ENCODE results near the gene AMH.

Gene AMH

DNA sequence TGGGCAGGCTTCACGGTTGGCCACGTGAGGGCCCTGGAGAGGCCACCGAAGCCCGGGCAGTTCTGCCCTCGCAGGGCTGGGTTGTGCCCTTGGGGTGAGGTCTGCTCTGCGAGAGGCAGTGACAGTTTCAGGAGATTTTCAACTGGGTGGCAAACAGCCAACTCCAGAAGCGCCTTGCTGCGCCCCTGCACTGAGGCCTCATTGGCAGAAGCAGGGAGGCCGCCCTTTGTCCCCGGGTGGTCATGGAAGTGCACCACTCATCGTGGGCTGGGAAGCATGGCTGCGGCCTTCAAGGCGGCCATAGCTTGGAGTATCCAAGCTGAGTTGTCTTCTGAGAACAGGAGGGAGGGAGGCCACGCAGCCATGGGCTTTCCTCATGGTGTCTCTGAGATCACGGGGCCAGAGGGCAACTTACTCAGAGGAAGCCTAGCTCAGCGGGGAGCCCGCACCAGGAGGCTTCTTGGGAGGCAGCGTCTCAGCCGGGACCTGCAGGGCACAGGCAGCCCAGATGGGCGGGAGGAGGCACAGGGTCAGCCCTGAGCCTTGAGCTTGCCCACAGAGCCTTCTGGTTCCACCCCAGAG, 27.8 kb upstream of the AMH start:
- DNase-seq (ENCODE audit: low read depth in 2 of 2): no peak

DNA sequence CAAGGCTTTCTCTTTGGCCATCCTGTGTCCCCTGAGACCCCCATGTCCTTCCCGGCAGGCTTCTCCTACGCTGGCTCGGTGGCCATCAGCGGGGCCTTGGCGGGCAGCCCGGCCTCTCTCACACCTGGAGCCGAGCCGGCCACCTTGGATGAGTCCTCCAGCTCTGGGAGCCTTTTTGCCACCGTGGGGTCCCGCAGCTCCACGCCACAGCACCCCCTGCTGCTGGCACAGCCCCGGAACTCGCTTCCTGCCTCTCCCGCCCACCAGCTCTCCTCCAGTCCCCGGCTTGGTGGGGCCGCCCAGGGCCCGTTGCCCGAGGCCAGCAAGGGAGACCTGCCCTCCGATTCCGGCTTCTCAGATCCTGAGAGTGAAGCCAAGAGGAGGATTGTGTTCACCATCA, 27.2 kb upstream of the AMH start:
- DNase-seq (ENCODE audit: low read depth in 2 of 2): no peak

DNA sequence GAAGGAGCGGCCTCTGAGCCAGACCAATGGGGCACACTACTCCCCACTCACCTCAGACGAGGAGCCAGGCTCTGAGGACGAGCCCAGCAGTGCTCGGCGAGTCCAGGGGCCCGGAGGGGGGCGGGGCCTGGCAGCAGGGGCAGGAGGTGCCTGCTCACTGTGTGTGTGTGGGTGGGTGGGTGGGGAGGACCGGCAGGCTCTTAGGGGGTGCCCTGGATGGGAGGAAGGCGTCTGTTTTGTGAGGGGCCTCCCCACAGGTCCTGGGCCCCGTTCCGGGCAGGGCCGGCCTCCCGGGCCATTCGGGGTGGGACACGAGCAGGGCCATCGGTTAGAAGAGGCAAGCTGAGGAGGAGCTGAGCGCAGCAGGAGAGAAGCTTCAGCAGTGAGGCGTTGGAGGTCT, 25.7 kb upstream of the AMH start:
- no peak for DNase-seq (ENCODE audit: low read depth in 2 of 2)

DNA sequence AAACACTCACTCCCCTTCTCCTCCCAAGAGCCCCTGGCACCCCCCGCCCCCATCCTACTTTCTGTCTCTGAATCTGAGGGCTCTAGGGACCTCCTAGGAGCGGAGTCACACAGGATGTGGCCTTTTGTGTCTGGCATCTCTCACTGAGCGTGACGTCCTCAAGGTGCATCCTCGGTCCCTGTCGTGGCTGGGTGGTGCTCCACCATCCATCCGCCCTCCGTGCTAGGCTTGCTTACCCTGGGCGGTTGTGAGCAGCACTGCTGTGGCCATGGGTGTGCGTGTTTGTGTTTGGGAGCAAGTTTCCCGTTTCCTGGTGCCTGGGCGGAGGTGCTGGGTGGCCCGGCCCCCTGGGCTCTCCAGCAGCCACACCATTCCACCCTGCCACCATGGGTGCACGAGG, 25.2 kb upstream of the AMH start:
- no peak for DNase-seq (ENCODE audit: low read depth in 2 of 2)

DNA sequence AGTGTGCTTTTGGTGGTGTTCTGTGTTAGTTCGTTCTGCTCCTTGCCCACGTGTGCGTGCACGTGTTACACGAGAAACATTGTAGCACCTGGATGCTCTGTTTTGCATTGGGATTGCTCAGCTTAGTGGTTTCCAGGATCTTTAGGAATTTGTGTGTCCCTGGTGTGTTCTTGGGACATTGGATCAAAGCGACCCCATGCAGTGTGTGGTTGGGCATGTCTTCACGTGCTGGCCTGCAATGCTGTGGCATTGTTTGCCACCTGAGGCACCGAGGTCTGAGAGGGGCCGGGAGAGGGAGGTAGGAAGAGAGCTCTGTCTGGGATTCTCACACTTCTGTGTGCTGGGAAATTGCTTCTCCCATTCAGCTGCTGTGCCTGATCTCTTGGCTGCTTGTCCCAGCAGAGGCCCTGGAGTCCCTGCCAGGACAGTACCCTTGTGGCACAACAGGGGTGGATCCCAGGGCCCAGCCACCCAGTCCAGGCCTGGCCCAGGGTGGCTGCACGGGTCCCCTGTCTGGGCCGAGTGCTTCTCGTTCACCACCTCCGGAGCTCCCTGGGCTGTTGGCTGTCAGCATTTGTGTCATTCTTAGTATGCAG, 24.3 kb upstream of the AMH start:
- DNase-seq (ENCODE audit: low read depth in 2 of 2): no peak

DNA sequence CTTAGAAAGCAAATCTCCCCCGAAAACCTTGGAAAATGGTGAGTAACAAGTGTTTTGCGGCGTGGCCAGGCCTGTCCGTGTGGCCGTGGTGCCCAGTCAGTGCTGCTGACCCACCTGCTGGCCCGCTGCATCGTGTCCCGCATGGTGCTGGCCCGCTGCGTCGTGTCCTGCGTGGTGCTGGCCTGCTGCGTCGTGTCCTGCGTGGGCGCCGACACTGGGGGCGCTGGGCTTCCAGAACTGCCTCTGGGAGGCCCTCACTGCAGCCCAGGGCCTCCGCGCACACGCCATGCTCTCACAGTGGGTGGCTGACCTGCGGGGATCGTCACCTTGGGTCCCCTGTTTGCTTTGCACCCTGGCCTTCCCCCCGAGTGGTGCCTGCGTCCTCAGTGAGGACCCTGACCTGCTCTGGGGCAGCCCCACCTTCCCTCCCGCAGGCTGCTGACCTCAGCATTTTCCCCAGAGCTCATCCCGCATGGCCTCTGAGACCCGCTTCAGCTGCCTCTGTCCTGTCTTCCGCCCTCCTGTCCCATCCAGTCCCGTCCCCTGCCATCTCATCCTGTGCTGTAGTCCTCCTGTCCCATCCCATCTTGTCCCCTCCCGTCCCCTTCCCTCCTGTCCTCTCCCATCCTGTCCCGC, 23.6 kb upstream of the AMH start:
- no peak for DNase-seq (ENCODE audit: low read depth in 2 of 2)

DNA sequence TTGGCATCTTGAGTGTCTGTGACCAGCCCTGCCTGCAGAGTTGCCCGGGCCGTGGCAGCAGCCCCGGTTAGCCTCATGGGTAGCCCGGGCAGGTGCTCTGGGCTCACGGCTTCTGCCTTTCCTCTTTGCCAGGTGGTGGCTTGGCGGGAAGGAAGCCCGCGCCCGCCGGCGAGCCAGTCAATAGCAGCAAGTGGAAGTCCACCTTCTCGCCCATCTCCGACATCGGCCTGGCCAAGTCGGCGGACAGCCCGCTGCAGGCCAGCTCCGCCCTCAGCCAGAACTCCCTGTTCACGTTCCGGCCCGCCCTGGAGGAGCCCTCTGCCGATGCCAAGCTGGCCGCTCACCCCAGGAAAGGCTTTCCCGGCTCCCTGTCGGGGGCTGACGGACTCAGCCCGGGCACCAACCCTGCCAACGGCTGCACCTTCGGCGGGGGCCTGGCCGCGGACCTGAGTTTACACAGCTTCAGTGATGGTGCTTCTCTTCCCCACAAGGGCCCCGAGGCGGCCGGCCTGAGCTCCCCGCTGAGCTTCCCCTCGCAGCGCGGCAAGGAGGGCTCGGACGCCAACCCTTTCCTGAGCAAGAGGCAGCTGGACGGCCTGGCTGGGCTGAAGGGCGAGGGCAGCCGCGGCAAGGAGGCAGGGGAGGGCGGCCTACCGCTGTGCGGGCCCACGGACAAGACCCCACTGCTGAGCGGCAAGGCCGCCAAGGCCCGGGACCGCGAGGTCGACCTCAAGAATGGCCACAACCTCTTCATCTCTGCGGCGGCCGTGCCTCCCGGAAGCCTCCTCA, 22.9 kb upstream of the AMH start:
- no peak for DNase-seq (ENCODE audit: low read depth in 2 of 2)

DNA sequence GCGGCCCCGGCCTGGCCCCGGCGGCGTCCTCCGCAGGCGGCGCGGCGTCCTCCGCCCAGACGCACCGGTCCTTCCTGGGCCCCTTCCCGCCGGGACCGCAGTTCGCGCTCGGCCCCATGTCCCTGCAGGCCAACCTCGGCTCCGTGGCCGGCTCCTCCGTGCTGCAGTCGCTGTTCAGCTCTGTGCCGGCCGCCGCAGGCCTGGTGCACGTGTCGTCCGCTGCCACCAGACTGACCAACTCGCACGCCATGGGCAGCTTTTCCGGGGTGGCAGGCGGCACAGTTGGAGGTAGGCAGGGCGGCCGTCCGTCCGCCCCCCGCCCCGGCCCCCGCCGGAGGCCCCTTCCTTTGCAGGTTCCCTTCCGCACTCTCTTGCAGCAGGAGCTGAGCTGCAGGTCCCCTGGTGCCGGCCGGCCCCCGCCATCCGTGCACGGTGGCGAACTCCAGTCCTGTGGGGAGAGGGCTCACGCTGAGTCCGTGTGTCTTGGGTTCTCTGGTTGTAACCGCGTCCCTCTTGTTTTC, 22.2 kb upstream of the AMH start:
- no peak for DNase-seq (ENCODE audit: low read depth in 2 of 2)

DNA sequence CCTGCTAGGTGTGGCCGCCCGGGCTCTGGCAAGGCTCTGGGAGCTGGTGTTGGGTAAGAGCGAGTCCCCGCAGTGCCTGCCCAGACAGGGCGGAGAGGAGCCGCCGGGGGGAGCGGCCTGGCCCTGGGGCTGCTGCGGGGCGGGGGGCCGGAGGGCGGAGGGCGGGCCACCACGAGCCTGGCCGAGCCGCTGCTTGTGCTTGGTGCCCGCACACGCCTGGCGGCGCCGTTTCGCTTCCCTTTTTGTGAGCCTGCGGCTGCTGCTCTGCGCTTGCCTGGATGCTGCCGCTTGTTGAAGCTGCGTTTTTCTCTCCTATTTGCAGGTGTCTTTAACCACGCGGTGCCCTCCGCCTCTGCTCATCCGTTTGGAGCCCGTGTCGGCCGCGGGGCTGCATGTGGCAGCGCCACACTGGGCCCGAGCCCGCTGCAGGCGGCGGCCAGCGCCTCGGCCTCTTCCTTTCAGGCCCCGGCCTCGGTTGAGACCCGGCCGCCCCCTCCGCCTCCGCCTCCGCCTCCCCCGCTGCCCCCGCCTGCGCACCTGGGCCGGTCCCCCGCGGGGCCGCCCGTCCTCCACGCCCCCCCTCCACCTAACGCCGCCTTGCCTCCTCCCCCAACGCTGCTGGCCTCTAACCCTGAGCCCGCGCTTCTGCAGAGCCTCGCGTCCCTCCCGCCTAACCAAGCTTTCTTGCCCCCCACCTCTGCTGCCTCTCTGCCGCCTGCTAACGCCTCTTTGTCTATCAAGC, 21.5 kb upstream of the AMH start:
- DNase-seq (ENCODE audit: low read depth in 2 of 2): no peak

DNA sequence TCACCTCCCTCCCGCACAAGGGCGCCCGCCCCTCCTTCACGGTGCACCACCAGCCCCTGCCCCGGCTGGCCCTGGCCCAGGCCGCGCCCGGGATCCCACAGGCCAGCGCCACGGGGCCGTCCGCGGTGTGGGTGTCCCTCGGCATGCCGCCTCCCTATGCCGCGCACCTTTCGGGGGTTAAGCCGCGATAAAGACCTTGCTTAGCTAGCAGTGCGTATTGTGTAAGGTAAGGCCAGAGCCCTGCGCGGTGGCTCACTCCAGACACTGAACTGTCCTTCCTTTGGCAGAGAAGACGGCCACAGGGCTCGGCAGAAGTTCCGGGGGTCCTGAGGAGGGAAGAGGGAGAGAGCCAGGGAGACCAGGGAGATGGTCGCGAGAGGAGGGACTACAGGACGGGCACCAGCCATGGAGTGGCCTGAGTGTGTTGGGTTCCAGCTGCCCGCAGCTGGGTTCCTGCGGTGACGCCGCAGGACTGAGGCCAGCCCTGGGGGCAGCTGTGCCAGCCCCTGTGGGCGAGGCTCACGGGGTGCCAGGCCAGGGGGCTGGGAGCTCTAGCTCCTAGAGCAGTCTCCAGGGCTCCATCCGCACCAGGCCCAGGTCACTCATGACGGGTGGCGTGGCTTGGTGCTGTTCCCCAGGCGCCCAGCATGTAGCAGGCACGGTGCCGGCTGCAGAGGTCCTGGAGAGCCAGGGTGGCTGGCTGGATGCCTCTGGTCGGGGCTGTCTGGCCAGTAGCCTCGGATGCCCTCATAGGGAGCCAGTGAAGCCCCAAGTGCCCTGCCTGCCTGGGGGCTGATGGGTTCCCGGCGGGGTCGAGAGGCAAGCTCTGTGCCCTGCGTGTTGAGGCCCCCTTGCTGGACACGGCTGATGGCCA, 20.7 kb upstream of the AMH start:
- DNase-seq (ENCODE audit: low read depth in 2 of 2): no peak

DNA sequence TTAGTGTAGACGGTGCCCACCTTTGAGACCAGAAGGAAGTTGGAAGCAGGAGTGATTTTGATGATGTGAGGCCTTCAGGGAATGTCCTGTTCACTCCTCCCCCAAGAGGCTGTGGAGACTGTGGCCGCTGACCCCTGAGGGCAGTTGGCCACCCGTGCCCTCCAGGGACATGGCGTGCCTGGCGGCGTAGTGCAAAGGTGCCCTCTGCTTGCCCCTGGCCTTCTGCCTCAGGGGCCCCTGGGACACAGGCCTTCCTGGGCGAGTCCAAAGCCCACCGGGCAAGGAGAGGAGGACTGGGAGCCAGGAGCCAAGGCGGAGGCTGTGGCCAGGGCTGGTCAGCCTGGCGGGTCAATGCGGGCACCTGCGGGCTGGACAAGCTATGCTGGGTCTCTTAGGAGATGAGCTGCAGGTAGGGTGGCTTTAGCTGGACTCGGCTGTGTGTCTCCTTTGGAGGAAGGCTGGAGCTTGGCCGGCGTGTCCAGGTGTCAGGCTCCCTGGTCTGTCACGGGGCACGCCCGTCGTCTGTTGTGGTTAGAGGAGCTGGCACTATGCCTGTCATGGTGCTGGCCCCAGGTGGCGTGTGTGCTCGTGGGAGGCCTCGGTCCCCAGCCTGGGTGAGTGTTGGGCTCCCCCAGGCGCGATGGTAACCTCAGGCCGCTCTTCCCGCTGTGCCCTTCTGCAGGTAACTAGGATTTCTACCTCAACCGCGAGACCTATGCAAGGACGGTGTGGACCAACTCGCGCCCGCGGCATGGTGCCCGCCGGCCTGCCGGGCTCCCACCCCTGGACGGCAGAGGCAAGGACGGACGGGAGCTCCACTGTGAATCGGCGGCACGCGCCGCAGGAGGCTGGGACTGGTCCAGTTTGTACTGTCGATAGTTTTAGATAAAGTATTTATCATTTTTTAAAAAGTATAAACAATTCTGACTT, 19.8 kb upstream of the AMH start:
- DNase-seq (ENCODE audit: low read depth in 2 of 2): no peak

DNA sequence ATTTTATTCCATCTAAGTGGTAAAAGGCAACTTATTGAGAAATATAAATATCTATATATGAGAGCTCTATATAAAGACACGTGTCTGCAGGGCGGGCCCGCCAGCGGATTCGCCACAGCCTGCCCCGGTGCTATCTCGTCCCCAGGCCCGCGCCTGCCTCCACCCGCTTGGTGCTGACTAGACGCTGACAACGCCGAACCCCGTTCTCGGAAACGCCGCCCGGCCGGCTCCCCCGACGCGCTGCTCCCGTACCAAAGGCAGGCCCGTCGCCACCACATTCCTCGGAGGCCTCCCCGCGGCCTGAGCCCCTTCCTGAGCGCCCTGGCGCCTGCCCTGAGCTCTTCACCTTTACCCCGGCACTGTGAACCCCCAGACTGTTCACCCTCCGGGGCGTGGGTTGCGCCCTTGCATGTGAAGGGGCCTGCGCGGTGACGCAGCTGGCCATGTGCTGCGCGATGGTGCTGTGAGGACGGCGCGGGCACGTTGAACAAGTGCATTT, 19.0 kb upstream of the AMH start:
- no peak for DNase-seq (ENCODE audit: low read depth in 2 of 2)

DNA sequence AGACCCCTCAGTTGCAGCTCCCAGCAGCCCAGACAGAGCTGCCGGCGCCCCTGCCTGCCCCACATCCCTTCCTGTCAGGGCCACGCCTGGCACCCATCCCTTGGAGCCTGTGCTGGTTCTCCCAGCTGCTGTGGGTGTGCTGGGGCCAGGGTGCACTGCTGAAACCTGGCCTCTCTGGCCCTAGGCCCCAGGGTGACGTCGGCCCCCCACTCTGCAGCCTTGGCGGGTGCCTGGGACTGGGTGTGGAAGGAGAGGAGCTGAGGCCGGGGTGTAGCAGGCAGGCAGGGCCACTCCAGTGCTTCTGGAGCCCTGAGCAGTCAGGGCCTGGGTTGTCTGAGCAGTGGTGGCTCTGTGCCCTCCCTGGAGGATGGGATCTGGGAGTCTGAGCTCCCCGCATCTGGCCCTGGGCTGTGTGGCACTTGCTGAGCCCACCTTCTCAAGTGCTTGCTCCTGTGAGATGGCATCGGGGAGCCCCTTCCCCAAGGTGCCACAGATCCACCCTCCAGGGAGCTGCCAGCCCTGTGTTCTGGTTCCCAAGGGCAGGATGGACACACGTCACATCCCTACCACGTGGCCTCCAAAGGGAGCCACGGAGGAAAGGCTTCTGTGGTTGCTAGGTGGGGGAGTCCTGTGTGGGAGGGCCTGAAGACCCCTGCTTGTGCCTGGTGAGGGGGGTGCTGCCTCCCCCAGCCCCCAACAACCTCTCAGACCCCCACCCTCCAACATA, 18.2 kb upstream of the AMH start:
- no peak for DNase-seq (ENCODE audit: low read depth in 2 of 2)

DNA sequence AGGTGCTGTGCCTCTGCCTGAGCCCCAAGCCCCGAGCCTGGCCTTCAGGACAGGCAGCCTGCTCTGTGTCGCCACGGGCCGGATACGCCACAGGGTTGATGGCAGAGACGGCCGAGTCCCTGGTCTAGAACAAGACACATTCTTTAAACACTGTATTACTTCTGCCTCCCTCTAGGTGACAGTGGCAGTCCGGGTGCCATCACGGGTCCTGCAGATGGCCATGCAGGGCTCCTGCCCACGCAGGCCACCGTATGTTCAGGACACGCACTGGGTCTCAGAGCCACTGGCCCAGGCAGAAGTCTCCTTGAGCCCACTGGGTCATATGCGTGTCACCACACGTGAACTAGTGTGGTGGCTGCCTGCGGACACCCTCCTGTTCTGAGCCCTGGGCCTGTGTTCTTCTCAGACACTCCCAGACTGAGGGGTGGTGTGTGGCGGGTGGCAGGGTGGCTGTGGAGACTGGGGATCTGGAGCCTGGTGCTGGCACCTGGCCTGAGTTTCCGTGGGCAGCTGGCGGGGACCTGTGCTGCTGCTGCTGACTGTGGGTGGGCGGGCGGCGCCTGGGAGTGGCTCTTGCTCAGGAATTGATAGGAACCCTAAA, 17.4 kb upstream of the AMH start:
- DNase-seq (ENCODE audit: low read depth in 2 of 2): no peak

DNA sequence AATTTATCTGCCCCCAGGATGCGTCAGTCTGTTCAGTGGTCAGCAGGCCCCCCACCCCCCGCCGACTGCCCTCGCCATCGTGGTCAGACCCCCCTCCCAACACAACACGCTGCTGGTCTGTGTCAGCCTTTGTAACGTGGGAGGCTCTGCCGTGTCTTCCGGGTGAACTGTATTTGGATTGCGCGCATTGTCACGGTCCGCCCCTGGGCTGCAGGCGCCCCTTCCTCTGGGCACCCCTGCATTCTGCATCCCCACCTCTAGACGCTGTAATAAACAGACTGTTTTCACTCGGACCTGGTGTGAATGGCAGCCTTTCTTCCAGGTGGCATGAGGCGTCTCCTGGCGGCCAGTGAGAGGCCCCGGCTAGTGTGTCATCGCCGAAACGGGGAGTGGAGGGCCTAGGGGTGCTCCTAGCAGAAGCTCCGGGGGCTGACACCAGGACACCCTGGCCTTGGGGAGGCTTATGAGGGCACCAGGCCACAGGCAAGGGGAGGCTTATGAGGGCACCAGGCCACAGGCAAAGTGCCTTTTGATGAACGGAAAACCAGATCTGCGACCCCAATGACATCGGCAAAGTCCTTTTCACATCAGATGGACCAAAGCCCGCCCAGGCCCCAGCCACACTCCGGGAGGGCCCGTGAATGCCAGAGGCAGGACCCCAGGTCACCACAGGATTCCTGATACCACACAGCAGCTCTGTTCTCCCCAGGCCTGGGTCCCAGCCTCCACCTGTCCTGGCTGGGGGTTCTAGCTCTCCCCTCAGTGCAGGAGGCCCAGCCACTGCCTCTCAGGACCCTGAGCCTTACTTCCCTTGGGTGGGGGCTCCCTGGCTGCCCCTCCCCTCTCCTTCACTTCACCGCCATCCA, 16.6 kb upstream of the AMH start:
- DNase-seq (ENCODE audit: low read depth in 2 of 2): no peak

DNA sequence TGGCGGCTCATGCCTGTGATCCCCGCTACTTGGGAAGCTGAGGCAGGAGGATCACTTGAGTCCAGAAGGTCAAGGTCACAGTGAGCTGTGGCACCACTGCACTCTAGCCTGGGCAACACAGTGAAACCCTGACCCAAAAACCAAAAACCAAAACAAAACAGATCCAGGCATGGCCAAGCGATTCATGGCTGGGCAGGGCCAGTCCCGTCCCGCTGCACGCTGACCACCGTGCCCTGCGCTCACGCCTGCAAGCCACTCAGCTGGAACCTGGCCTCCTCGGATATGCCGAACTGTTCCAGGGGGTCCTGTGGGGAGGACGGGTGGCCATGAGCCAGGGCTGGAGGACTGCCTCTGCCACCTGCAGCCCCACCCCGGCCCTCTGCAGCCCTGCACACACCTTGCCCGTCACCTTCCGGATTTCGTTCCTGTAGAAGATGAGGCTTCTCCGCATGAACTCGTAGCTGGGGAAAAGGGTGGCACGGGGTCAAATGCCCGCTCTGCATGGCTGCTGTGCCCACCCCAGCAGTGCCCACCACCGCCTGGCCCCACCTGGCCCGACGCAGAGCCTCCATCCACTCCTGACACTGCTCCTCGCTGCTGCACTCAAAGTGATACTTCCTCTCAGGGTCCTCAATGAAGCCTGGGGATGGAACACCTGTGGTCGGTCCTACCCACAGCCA, 15.4 kb upstream of the AMH start:
- DNase-seq (ENCODE audit: low read depth in 2 of 2): no peak

DNA sequence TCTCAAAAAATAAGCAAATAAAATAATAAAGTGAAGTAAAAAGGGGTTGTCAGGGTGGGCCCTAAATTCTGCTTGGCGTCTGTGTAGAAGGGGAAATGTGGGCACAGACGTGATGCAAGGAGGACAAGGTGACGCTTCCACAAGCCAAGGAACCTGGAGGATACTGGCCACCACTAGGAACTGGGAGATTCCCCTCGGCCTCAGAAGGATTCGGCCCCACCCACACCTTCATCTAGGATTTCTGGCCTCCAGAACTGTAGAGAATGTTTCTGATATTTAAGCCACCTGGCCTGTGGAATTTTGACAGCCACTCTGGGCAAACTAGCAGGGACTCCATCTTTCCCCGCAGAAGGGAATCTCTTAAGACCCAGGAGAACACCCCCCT, 14.1 kb upstream of the AMH start:
- no peak for DNase-seq (ENCODE audit: low read depth in 2 of 2)

Measured in stimulated activated CD8-positive, alpha-beta memory T cell treated with anti-CD3 and anti-CD28 coated beads, Interleukin-7, amount 100 ng/mL, for 4 hours (primary cell).